ENCODE measurements around the gene TKT. TPM values are rescaled to one million over a fixed set of nuclear protein-coding genes. Genes with fewer than 3 reads are reported as not detected.

The TKT gene
- total RNA-seq, 6 experiments from 2014 or later: 335 to 562 (median 471) TPM

GRCh38 chr3:53242642-53243041, 13.2 kb downstream of the TKT start:
- TF ChIP-seq CTCF (IDR thresholded peaks at IDR 0.05): no peak
- peaks cover 81% of the 10 kb centered on the region for H3K4me1 Mint-ChIP-seq (ENCODE audit: low read depth)

GRCh38 chr3:53242155-53242554, 13.7 kb downstream of the TKT start:
- no peak for DNase-seq
- Mint-ChIP-seq H3K4me3 (no peak overlapping the region), H3K4me1 (ENCODE audit: low read depth) (peaks cover 84% of the 10 kb centered on the region), H3K27ac (peak overlapping the region; percentile 84), H3K9me3 (no peaks in the 10 kb centered on the region), H3K27me3 (ENCODE audit: insufficient read depth) (peaks cover 3% of the 10 kb centered on the region; the same call in 1 of the 2 replicates), H3K36me3 (ENCODE audit: low read depth) (peaks cover 57% of the 10 kb centered on the region)
- no peak for TF ChIP-seq CTCF (IDR thresholded peaks at IDR 0.05)

More at GRCh38 chr3:53242642-53243041, 13.2 kb downstream of the TKT start:
- peaks cover 3% of the 10 kb centered on the region for H3K27me3 Mint-ChIP-seq (ENCODE audit: insufficient read depth)
- peaks cover 58% of the 10 kb centered on the region for H3K36me3 Mint-ChIP-seq (ENCODE audit: low read depth)
- H3K27ac Mint-ChIP-seq: peak overlapping the region; percentile 84
- H3K9me3 Mint-ChIP-seq: no peaks in the 10 kb centered on the region
- H3K4me3 Mint-ChIP-seq: peak overlapping the region; percentile 60; the same call in 1 of the 2 replicates
- DNase-seq: no peak

- peak overlapping the region; percentile 95 for H3K27ac Mint-ChIP-seq
- peaks cover 3% of the 10 kb centered on the region; the same call in 1 of the 2 replicates for H3K27me3 Mint-ChIP-seq (ENCODE audit: insufficient read depth)
- H3K9me3 Mint-ChIP-seq: no peaks in the 10 kb centered on the region
- no peak for DNase-seq
- no peak overlapping the region for H3K4me3 Mint-ChIP-seq
- no peak for TF ChIP-seq CTCF (IDR thresholded peaks at IDR 0.05)
- H3K4me1 Mint-ChIP-seq (ENCODE audit: low read depth): peaks cover 91% of the 10 kb centered on the region
- H3K36me3 Mint-ChIP-seq (ENCODE audit: low read depth): peaks cover 56% of the 10 kb centered on the region
Measured at GRCh38 chr3:53240989-53241972, 14.5 kb downstream of the TKT start.

- Mint-ChIP-seq H3K27me3 (ENCODE audit: insufficient read depth) (no peaks in the 10 kb centered on the region; the same call in 1 of the 2 replicates), H3K27ac (peak overlapping the region; percentile 95), H3K4me1 (ENCODE audit: low read depth) (peaks cover 93% of the 10 kb centered on the region), H3K4me3 (no peak overlapping the region), H3K36me3 (ENCODE audit: low read depth) (peaks cover 56% of the 10 kb centered on the region), H3K9me3 (no peaks in the 10 kb centered on the region)
- no peak for DNase-seq
- TF ChIP-seq CTCF (IDR thresholded peaks at IDR 0.05): no peak
Measured at GRCh38 chr3:53239800-53240199, 16.0 kb downstream of the TKT start.

GRCh38 chr3:53238886-53239285, 16.9 kb downstream of the TKT start:
- no peak for DNase-seq
- Mint-ChIP-seq H3K27ac (peak overlapping the region; percentile 95), H3K4me3 (no peak overlapping the region), H3K27me3 (ENCODE audit: insufficient read depth) (no peaks in the 10 kb centered on the region; the same call in 1 of the 2 replicates), H3K9me3 (no peaks in the 10 kb centered on the region), H3K36me3 (ENCODE audit: low read depth) (peaks cover 51% of the 10 kb centered on the region), H3K4me1 (ENCODE audit: low read depth) (peaks cover 84% of the 10 kb centered on the region)
- TF ChIP-seq CTCF (IDR thresholded peaks at IDR 0.05): no peak
